Dermis microvascular lymphatic vessel endothelial cell (primary cell): ENCODE data around the gene LRP1. TPM values are rescaled to one million over a fixed set of nuclear protein-coding genes. Genes with fewer than 3 reads are reported as not detected.

Experiments used
- DNase-seq, 2 donors: peaks; one replicate each; pipeline versions ENCODE4 v3.0.0 to v3.0.0-alpha.2; 2010; ENCODE audit warnings: low read depth in 2 of 2
- total RNA-seq: library from RNA; depleted of rRNA; stranded (reverse); fragments of >200 nt; gene quantifications from 2 replicates; pipeline ENCODE4 v1.2.1, GENCODE V29; 2014

LRP1 gene
- total RNA-seq, 1 donor from 2014 or later, result 0.26 TPM

GRCh38 chr12:57190821-57191220, 62.5 kb downstream of the LRP1 start:
- DNase-seq, result no peak

DNA sequence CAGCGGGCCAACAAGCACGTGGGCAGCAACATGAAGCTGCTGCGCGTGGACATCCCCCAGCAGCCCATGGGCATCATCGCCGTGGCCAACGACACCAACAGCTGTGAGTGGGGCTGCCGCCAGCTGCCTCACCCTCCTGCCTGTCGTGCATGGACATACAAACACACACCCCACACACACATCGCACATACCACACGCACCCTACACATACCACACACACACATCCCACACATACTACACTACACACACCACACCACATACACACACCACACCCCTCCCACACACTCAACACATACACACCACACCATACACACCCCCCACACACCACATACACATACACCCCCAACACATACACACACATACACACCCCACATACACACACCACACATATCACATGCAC, 63.1 kb downstream of the LRP1 start:
- no peak for DNase-seq

DNA sequence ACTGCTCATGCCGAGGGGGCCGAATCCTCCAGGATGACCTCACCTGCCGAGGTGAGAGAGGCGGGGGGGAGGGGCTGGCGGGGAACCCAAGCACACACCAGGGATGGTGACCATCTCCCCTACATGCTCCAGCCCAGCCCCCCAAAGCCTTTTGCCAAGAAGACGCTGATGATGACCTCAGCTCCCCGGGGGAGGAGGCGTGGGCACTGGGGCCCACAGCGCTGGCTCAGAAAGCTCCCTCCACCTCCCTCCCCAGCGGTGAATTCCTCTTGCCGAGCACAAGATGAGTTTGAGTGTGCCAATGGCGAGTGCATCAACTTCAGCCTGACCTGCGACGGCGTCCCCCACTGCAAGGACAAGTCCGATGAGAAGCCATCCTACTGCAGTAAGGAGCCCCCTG, 64.6 kb downstream of the LRP1 start:
- no peak for DNase-seq

- DNase-seq, result no peak
These were observed 65.5 kb downstream of the LRP1 start for GRCh38 chr12:57193706-57194245.

GRCh38 chr12:57194253-57194652, 66.0 kb downstream of the LRP1 start:
- no peak for DNase-seq

DNA sequence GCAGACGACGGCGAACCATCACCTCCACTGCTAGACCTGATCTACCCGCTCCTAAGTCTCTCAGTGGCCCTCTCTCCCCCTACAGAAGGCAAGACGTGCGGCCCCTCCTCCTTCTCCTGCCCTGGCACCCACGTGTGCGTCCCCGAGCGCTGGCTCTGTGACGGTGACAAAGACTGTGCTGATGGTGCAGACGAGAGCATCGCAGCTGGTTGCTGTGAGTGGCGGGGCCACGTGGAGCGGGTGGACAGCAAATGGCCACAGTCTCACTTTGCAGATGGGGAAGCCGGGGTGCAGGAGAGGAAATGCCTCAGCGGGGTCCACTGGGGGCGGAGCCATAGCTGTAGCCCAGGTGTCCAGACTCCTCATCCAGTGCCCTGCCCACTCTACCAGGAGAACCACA, 66.9 kb downstream of the LRP1 start:
- no peak for DNase-seq

DNA sequence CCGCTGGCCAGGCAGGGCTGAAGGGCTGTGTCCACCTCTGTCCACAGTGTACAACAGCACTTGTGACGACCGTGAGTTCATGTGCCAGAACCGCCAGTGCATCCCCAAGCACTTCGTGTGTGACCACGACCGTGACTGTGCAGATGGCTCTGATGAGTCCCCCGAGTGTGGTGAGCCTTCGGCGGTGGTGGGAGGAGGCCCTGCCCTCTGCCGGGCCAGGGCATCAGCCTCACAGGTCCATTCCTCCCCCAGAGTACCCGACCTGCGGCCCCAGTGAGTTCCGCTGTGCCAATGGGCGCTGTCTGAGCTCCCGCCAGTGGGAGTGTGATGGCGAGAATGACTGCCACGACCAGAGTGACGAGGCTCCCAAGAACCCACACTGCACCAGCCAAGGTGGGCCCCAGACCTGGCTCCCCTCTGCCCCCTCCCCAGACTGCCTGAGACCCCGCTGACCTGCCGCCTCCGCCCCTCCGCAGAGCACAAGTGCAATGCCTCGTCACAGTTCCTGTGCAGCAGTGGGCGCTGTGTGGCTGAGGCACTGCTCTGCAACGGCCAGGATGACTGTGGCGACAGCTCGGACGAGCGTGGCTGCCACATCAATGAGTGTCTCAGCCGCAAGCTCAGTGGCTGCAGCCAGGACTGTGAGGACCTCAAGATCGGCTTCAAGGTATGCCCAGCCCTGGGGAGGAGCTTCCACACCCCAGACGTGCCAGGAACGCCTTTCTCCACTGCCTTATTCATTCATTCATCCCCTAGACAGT, 67.5 kb downstream of the LRP1 start:
- DNase-seq, result no peak

- no peak for DNase-seq
These were observed 68.2 kb downstream of the LRP1 start for GRCh38 chr12:57196439-57196838.

GRCh38 chr12:57196956-57197355, 68.7 kb downstream of the LRP1 start:
- no peak for DNase-seq

DNA sequence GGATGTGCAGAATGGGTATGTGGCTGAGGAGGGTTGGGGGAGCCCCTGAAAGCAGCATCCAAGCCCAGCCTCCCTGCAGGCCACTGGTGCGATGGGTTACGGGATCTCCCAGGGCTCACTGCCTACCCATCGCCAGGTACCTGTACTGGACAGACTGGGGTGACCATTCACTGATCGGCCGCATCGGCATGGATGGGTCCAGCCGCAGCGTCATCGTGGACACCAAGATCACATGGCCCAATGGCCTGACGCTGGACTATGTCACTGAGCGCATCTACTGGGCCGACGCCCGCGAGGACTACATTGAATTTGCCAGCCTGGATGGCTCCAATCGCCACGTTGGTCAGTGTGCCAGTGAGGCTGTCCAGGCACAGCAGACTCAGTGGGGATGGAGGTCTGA, 70.0 kb downstream of the LRP1 start:
- DNase-seq, result no peak

GRCh38 chr12:57199191-57199590, 70.9 kb downstream of the LRP1 start:
- DNase-seq, result no peak

- DNase-seq, result no peak
These were observed 72.2 kb downstream of the LRP1 start for GRCh38 chr12:57200497-57200896.

GRCh38 chr12:57201219-57201618, 72.9 kb downstream of the LRP1 start:
- no peak for DNase-seq

DNA sequence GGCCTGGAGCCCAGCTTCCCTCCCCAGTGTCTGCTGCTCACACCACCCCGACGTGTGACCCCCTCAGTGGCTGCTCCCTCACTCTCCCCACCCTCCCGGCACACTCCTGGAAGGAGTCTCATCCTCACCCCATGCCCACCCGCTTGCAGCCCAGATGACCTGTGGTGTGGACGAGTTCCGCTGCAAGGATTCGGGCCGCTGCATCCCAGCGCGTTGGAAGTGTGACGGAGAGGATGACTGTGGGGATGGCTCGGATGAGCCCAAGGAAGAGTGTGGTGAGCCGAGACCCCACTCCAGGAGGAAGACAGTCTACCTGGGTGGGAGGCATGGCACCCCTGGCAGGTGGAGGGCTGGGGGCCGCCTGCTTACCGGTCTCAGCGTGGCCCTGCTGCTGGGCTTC, 73.3 kb downstream of the LRP1 start:
- no peak for DNase-seq

DNA sequence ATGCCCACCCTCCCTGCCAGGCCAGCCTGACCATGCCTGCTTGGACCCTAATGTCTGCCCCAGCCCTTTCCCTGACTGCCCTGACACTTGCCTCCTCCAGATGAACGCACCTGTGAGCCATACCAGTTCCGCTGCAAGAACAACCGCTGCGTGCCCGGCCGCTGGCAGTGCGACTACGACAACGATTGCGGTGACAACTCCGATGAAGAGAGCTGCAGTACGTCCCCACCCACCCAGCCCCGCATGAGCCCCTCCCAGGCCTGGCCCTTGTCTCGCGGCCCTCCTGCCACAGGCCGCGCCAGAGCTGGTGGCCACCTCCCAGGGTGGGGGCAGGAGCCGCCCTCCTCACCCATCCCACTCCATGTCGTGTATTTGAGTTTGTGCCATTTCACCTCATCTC, 74.0 kb downstream of the LRP1 start:
- no peak for DNase-seq

DNA sequence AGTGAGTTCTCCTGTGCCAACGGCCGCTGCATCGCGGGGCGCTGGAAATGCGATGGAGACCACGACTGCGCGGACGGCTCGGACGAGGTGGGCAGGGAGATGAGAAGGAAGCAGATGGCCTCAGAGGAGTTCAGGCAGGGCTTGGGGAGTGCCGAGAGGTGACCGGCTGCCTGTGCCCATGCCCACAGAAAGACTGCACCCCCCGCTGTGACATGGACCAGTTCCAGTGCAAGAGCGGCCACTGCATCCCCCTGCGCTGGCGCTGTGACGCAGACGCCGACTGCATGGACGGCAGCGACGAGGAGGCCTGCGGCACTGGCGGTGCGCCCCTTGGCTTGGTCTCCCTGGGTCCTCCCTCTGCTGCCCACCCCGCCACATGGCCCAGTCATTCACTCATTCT, 74.9 kb downstream of the LRP1 start:
- no peak for DNase-seq

DNA sequence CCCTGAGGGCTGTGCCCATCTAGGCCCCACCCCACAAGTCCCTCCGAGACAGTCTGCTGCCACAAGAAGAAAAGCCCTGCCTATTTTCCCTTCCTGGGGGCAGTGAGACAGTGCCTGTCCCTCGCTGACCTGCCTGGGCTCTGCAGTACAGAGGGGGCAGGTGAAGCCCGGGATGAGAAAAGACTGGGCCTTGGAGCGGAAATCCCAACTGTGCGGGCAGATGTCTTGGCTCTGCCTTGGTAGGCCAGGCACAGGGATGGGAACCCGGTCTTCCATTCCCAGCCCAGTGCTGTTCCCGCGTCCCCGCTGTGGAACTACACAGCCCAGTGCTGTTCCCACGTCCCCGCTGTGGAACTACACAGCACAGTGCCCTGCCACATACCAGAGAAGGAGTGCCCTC, 75.5 kb downstream of the LRP1 start:
- no peak for DNase-seq

GRCh38 chr12:57204454-57204853, 76.2 kb downstream of the LRP1 start:
- no peak for DNase-seq

DNA sequence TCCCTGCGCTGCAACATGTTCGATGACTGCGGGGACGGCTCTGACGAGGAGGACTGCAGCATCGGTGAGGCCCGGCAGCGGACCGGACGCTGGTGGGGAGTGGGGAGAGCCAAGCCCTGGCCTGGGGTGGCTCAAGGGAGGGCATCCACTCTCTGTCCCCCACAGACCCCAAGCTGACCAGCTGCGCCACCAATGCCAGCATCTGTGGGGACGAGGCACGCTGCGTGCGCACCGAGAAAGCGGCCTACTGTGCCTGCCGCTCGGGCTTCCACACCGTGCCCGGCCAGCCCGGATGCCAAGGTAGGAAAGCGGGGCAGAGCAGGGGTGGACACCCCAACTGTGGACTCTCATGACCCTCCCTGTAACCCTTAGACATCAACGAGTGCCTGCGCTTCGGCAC, 76.9 kb downstream of the LRP1 start:
- no peak for DNase-seq

GRCh38 chr12:57205931-57206330, 77.6 kb downstream of the LRP1 start:
- no peak for DNase-seq

DNA sequence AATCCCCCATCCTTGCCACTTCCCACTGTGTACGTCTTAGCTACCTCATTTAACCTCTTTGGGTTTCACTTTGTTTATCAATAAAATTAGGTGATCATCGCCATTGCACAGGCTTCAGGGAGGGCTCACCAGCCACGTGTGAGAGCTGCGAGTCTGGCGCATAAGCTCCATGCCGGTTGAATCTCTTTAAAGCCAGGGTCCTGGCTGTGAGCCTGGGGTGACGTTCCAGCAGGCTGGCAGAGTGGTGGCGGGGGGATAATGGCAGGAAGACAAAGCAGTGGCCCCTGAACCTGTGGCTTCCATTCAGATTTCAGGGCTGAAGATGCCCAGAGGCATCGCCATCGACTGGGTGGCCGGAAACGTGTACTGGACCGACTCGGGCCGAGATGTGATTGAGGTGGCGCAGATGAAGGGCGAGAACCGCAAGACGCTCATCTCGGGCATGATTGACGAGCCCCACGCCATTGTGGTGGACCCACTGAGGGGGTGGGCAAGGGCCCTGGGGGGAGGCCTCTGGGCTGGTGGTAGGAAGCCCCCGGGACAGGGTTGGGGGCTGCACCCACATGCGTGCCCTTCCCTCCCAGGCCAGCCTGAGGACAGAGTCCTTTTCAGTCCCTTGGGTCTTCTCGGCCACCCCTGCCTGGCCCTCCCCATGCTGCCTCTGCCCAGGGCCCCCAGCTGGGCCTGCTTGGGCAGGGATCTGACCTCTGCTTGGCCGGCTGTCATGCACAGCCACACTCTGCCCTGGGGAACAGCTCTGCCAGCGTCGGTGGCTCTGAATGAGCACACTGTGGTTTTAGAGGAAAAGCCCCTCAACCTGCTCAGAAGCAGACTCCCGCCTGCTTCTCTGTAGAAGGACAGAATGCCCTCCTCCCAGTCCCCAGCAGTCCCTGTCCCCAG, 79.7 kb downstream of the LRP1 start:
- no peak for DNase-seq

DNA sequence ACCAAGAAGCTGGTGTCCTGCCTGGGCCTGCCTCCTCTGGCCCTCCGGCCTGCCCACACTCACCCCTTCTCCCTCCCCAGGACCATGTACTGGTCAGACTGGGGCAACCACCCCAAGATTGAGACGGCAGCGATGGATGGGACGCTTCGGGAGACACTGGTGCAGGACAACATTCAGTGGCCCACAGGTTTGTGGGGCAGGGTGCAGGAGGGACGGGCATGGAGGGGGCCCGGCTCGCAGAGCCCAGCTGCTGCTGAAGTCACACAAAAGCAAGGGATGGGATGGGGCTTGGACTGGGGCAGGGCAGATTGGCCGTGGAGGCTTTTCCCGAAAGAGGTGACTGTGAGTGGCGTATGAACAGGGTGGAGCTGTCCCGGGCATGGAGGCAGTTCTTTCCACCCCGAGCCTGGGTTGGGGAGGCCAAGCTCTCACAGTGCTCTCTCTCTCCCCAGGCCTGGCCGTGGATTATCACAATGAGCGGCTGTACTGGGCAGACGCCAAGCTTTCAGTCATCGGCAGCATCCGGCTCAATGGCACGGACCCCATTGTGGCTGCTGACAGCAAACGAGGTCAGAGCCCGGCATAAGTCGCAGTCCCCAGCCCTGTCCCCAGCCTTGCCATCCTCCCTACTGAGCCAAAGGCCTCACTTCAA, 80.5 kb downstream of the LRP1 start:
- DNase-seq, result peak; percentile 52 to 56
